ENCODE data around the gene ZNF700. TPM values are rescaled to one million over a fixed set of nuclear protein-coding genes. Genes with fewer than 3 reads are reported as not detected.

Gene ZNF700
- total and polyA plus RNA-seq, 9 of the 15 experiments (the other 6 are each of a cell fraction or from before 2014, with no cell fraction given) = 10.3 to 24.7 (median 14.1) TPM

DNA sequence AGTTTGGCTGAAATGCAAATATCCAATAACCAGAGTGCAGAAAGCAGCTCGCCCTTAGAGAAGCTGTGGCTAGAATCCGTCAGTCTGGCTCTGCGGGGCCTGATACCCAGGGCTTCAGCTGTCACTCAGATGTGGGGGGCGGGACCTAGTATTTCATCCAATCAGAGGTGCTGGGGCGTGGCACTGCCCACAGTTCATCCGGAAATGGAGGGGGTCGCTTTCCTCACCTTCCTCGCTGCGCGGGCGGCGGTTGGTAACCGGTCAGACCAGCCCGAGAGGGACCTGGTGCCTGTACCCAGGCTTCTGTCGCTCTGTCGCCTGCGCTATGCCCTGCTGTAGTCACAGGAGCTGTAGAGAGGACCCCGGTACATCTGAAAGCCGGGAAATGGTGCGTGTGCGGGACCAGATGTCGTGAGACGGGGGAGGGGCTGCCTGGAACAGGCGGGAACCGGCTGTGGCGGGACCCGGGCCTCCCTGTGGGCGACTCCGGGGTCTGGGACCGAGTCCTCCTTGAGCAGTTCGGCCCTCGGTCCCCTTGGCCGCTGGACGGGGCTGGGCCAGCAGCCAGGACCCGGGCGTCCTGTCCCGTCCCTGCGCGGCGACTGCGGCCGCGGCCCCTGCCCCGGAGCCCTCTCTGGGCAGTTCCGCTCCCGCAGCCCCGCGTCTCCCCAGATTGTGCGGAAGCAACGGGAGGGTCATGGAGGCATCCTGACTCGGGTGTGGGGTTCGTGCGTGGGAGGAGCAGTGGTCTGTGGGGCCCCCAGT is at the start of gene ZNF700 (continued):
- TF ChIP-seq, protein P1, sequence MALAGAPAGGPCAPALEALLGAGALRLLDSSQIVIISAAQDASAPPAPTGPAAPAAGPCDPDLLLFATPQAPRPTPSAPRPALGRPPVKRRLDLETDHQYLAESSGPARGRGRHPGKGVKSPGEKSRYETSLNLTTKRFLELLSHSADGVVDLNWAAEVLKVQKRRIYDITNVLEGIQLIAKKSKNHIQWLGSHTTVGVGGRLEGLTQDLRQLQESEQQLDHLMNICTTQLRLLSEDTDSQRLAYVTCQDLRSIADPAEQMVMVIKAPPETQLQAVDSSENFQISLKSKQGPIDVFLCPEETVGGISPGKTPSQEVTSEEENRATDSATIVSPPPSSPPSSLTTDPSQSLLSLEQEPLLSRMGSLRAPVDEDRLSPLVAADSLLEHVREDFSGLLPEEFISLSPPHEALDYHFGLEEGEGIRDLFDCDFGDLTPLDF (CRISPR knock-in tag; IDR thresholded peaks at IDR 0.05) = peak; percentile 70; the same call in 1 of the 2 replicates
- TF ChIP-seq SIN3A (IDR thresholded peaks at IDR 0.05; ENCODE audit: borderline replicate concordance in 2 of 2, control insufficient read depth in 1 of 2, low read depth in 2 of 2, low read length in 2 of 2) (peak; percentile 37 to 46; a peak in 1 of 4 replicates), ZNF3 (CRISPR knock-in tag; IDR thresholded peaks at IDR 0.05) (no peak), LEF1 (IDR thresholded peaks at IDR 0.05) (peak; percentile 68; the same call in 1 of the 2 replicates), STAG1 (CRISPR knock-in tag; IDR thresholded peaks at IDR 0.05; ENCODE audit: borderline replicate concordance) (0 out of 2 replicates have a peak, but pooled peaks have one; percentile 15), BRD4 (IDR thresholded peaks at IDR 0.05) (no peak; the same call in 1 of the 2 replicates), SMAD3 (CRISPR knock-in tag; conservative IDR thresholded peaks at IDR 0.05) (no peak), FOXK1 (CRISPR knock-in tag; IDR thresholded peaks at IDR 0.05; ENCODE audit: borderline replicate concordance) (0 out of 2 replicates have a peak, but pooled peaks have one; percentile 22), IFI16 (CRISPR knock-in tag; IDR thresholded peaks at IDR 0.05) (no peak), RBM22 (IDR thresholded peaks at IDR 0.05; ENCODE audit: low read depth, low read length, poor library complexity, severe bottlenecking) (peak; percentile 48), ZNF79 (CRISPR knock-in tag; IDR thresholded peaks at IDR 0.05; ENCODE audit: low read depth) (no peak)
- TF ChIP-seq, protein P2, sequence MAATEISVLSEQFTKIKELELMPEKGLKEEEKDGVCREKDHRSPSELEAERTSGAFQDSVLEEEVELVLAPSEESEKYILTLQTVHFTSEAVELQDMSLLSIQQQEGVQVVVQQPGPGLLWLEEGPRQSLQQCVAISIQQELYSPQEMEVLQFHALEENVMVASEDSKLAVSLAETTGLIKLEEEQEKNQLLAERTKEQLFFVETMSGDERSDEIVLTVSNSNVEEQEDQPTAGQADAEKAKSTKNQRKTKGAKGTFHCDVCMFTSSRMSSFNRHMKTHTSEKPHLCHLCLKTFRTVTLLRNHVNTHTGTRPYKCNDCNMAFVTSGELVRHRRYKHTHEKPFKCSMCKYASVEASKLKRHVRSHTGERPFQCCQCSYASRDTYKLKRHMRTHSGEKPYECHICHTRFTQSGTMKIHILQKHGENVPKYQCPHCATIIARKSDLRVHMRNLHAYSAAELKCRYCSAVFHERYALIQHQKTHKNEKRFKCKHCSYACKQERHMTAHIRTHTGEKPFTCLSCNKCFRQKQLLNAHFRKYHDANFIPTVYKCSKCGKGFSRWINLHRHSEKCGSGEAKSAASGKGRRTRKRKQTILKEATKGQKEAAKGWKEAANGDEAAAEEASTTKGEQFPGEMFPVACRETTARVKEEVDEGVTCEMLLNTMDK (IDR thresholded peaks at IDR 0.05; ENCODE audit: borderline replicate concordance, insufficient read depth, low read depth, low read length, poor library complexity, severe bottlenecking) = no peak
- TF ChIP-seq, protein P3, sequence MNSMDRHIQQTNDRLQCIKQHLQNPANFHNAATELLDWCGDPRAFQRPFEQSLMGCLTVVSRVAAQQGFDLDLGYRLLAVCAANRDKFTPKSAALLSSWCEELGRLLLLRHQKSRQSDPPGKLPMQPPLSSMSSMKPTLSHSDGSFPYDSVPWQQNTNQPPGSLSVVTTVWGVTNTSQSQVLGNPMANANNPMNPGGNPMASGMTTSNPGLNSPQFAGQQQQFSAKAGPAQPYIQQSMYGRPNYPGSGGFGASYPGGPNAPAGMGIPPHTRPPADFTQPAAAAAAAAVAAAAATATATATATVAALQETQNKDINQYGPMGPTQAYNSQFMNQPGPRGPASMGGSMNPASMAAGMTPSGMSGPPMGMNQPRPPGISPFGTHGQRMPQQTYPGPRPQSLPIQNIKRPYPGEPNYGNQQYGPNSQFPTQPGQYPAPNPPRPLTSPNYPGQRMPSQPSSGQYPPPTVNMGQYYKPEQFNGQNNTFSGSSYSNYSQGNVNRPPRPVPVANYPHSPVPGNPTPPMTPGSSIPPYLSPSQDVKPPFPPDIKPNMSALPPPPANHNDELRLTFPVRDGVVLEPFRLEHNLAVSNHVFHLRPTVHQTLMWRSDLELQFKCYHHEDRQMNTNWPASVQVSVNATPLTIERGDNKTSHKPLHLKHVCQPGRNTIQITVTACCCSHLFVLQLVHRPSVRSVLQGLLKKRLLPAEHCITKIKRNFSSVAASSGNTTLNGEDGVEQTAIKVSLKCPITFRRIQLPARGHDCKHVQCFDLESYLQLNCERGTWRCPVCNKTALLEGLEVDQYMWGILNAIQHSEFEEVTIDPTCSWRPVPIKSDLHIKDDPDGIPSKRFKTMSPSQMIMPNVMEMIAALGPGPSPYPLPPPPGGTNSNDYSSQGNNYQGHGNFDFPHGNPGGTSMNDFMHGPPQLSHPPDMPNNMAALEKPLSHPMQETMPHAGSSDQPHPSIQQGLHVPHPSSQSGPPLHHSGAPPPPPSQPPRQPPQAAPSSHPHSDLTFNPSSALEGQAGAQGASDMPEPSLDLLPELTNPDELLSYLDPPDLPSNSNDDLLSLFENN (IDR thresholded peaks at IDR 0.05; ENCODE audit: low read depth in 2 of 2, low read length in 2 of 2) = 0 out of 4 replicates have a peak, but pooled peaks of 1 of the 2 experiments have one; percentile 22
- TF ChIP-seq, protein P4, sequence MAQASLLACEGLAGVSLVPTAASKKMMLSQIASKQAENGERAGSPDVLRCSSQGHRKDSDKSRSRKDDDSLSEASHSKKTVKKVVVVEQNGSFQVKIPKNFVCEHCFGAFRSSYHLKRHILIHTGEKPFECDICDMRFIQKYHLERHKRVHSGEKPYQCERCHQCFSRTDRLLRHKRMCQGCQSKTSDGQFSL (CRISPR knock-in tag; IDR thresholded peaks at IDR 0.05) = 0 out of 2 replicates have a peak, but pooled peaks have one; percentile 32
- TF ChIP-seq, protein P4 (tag; IDR thresholded peaks at IDR 0.05) = no peak
- TF ChIP-seq, protein P5, sequence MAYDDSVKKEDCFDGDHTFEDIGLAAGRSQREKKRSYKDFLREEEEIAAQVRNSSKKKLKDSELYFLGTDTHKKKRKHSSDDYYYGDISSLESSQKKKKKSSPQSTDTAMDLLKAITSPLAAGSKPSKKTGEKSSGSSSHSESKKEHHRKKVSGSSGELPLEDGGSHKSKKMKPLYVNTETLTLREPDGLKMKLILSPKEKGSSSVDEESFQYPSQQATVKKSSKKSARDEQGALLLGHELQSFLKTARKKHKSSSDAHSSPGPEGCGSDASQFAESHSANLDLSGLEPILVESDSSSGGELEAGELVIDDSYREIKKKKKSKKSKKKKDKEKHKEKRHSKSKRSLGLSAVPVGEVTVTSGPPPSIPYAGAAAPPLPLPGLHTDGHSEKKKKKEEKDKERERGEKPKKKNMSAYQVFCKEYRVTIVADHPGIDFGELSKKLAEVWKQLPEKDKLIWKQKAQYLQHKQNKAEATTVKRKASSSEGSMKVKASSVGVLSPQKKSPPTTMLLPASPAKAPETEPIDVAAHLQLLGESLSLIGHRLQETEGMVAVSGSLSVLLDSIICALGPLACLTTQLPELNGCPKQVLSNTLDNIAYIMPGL (CRISPR knock-in tag; IDR thresholded peaks at IDR 0.05) = 0 out of 2 replicates have a peak, but pooled peaks have one; percentile 25
